ENCODE data around the gene SDHA. TPM values are rescaled to one million over a fixed set of nuclear protein-coding genes. Genes with fewer than 3 reads are reported as not detected.

Gene SDHA
- total and polyA plus RNA-seq, 2 donors (not counting 1 experiment from before 2014, with no cell fraction given), result 77.2 to 137 TPM

GRCh38 chr5:197892-198489, 20.1 kb upstream of the SDHA start:
- Histone ChIP-seq H3K9ac (ENCODE audit: low read length) (no peak overlapping the region), H4K20me1 (ENCODE audit: control insufficient read depth, insufficient read depth, low read length, poor library complexity, severe bottlenecking) (peaks cover 15% of the 10 kb centered on the region), H3K27me3 (replicated peaks in 1 of 4; ENCODE audit: control extremely low read depth in 1 of 4, control insufficient read depth in 3 of 4, insufficient read depth in 4 of 4, low read length in 3 of 4) (no peaks in the 10 kb centered on the region), H3K27ac (ENCODE audit: low read length in 2 of 2) (no peak overlapping the region), H3K36me3 (replicated peaks in 1 of 2; ENCODE audit: control extremely low read depth in 1 of 2, control insufficient read depth in 1 of 2, extremely low read depth in 1 of 2, insufficient read depth in 2 of 2, low read length in 1 of 2) (peaks cover 0 to 2% of the 10 kb centered on the region in 2 experiments), H3K4me3 (ENCODE audit: control extremely low read depth in 1 of 5, extremely low read depth in 1 of 5, insufficient read depth in 1 of 5, low read depth in 2 of 5, low read length in 4 of 5) (no peak overlapping the region), H3K79me2 (ENCODE audit: control insufficient read depth, insufficient read depth, low read length) (no peaks in the 10 kb centered on the region), H2AFZ (ENCODE audit: insufficient read depth, low read depth, low read length, poor library complexity, severe bottlenecking) (no peak overlapping the region), H3K9me3 (ENCODE audit: control extremely low read depth in 1 of 3, control insufficient read depth in 2 of 3, insufficient read depth in 1 of 3, low read length in 2 of 3) (no peaks in the 10 kb centered on the region), H3K4me2 (replicated peaks; ENCODE audit: low read depth, low read length, poor library complexity, severe bottlenecking) (no peak overlapping the region), H3K4me1 (ENCODE audit: control insufficient read depth in 2 of 2, insufficient read depth in 2 of 2, low read length in 2 of 2) (peaks cover 0 to 6% of the 10 kb centered on the region in 2 donors)
- DNase-seq (no peak), ATAC-seq (ENCODE audit: low read depth) (no peak)
- Mint-ChIP-seq H3K27ac (no peak overlapping the region), H3K27me3 (no peaks in the 10 kb centered on the region), H3K4me1 (peaks cover 15% of the 10 kb centered on the region), H3K9me3 (ENCODE audit: insufficient read depth) (no peaks in the 10 kb centered on the region), H3K4me3 (no peak overlapping the region)
- intact Hi-C loops (cut with micrococcal nuclease), result no loop called here
- ChIA-PET POLR2A (no interaction called here), CTCF (no interaction called here)
- TF ChIP-seq EZH2 (IDR thresholded peaks at IDR 0.05; ENCODE audit: borderline replicate concordance, insufficient read depth, low read depth, low read length, poor library complexity, severe bottlenecking) (no peak), CTCF (IDR thresholded peaks at IDR 0.05) (no peak)
- 90% methylated on average over 9 of the region's 12 CpGs for whole genome bisulfite sequencing (ENCODE audit: insufficient coverage)

GRCh38 chr5:198516-199196, 19.5 kb upstream of the SDHA start:
- TF ChIP-seq EZH2 (IDR thresholded peaks at IDR 0.05; ENCODE audit: borderline replicate concordance, insufficient read depth, low read depth, low read length, poor library complexity, severe bottlenecking) (no peak), CTCF (IDR thresholded peaks at IDR 0.05) (no peak)
- Histone ChIP-seq H2AFZ (ENCODE audit: insufficient read depth, low read depth, low read length, poor library complexity, severe bottlenecking) (no peak overlapping the region), H3K79me2 (ENCODE audit: control insufficient read depth, insufficient read depth, low read length) (no peaks in the 10 kb centered on the region), H4K20me1 (ENCODE audit: control insufficient read depth, insufficient read depth, low read length, poor library complexity, severe bottlenecking) (peaks cover 15% of the 10 kb centered on the region), H3K27me3 (replicated peaks in 1 of 4; ENCODE audit: control extremely low read depth in 1 of 4, control insufficient read depth in 3 of 4, insufficient read depth in 4 of 4, low read length in 3 of 4) (no peaks in the 10 kb centered on the region), H3K27ac (ENCODE audit: low read length in 2 of 2) (no peak overlapping the region), H3K4me2 (replicated peaks; ENCODE audit: low read depth, low read length, poor library complexity, severe bottlenecking) (no peak overlapping the region), H3K36me3 (replicated peaks in 1 of 2; ENCODE audit: control extremely low read depth in 1 of 2, control insufficient read depth in 1 of 2, extremely low read depth in 1 of 2, insufficient read depth in 2 of 2, low read length in 1 of 2) (peaks cover 0 to 7% of the 10 kb centered on the region in 2 experiments), H3K4me3 (ENCODE audit: control extremely low read depth in 1 of 5, extremely low read depth in 1 of 5, insufficient read depth in 1 of 5, low read depth in 2 of 5, low read length in 4 of 5) (no peak overlapping the region), H3K4me1 (ENCODE audit: control insufficient read depth in 2 of 2, insufficient read depth in 2 of 2, low read length in 2 of 2) (peaks cover 0 to 6% of the 10 kb centered on the region in 2 donors), H3K9ac (ENCODE audit: low read length) (no peak overlapping the region), H3K9me3 (ENCODE audit: control extremely low read depth in 1 of 3, control insufficient read depth in 2 of 3, insufficient read depth in 1 of 3, low read length in 2 of 3) (no peaks in the 10 kb centered on the region)
- no peaks in the 10 kb centered on the region for H3K9me3 Mint-ChIP-seq (ENCODE audit: insufficient read depth)
- ChIA-PET CTCF (interaction anchor here (1.1 kb wide), 1 partner anchor 10 kb away, joined by 4 read pairs; no protein-coding TSS in a partner anchor), POLR2A (no interaction called here)
- intact Hi-C loops (cut with micrococcal nuclease), result no loop called here
- WGBS (ENCODE audit: insufficient coverage), result 98% methylated on average over 21 of the region's 21 CpGs
- H3K27me3 Mint-ChIP-seq, result no peaks in the 10 kb centered on the region
- ATAC-seq (ENCODE audit: low read depth), result no peak
- no peak for DNase-seq
- H3K4me3 Mint-ChIP-seq, result no peak overlapping the region
- H3K4me1 Mint-ChIP-seq, result peaks cover 15% of the 10 kb centered on the region
- no peak overlapping the region for H3K27ac Mint-ChIP-seq

All from B cell (primary cell).